Measurements from ENCODE around the gene GGT5. TPM values are rescaled to one million over a fixed set of nuclear protein-coding genes. Genes with fewer than 3 reads are reported as not detected.

Gene GGT5
- total RNA-seq, 1 donor from 2014 or later: 2.1 TPM

GRCh38 chr22:24179478-24180210 lies 65.2 kb downstream of the GGT5 start:
- H3K4me3 ChIP-seq (ENCODE audit: low read length in 3 of 3): no peak overlapping the region
- H3K27ac ChIP-seq (ENCODE audit: low read depth, low read length): no peak overlapping the region
- H3K9me3 ChIP-seq (ENCODE audit: control insufficient read depth in 3 of 3, low read length in 3 of 3): no peaks in the 10 kb centered on the region
- no peak overlapping the region for H3K9ac ChIP-seq (ENCODE audit: low read depth in 1 of 3, low read length in 3 of 3)
- H3K36me3 ChIP-seq (ENCODE audit: control insufficient read depth in 3 of 3, insufficient read depth in 3 of 3, low read length in 3 of 3): peaks cover 0 to 5% (median 3%) of the 10 kb centered on the region in 3 donors
- peaks cover 5 to 19% (median 16%) of the 10 kb centered on the region in 3 donors for H3K4me1 ChIP-seq (ENCODE audit: control insufficient read depth in 3 of 3, insufficient read depth in 3 of 3, low read length in 3 of 3)
- no peaks in the 10 kb centered on the region for H3K27me3 ChIP-seq (ENCODE audit: control insufficient read depth in 3 of 3, insufficient read depth in 3 of 3, low read length in 3 of 3)

- Histone ChIP-seq H3K27ac (ENCODE audit: low read depth, low read length) (no peak overlapping the region), H3K9me3 (ENCODE audit: control insufficient read depth in 3 of 3, low read length in 3 of 3) (no peaks in the 10 kb centered on the region), H3K36me3 (ENCODE audit: control insufficient read depth in 3 of 3, insufficient read depth in 3 of 3, low read length in 3 of 3) (peaks cover 3 to 6% (median 5%) of the 10 kb centered on the region in 3 donors), H3K9ac (ENCODE audit: low read depth in 1 of 3, low read length in 3 of 3) (no peak overlapping the region), H3K4me3 (ENCODE audit: low read length in 3 of 3) (no peak overlapping the region), H3K4me1 (ENCODE audit: control insufficient read depth in 3 of 3, insufficient read depth in 3 of 3, low read length in 3 of 3) (peaks cover 5 to 21% (median 21%) of the 10 kb centered on the region in 3 donors), H3K27me3 (ENCODE audit: control insufficient read depth in 3 of 3, insufficient read depth in 3 of 3, low read length in 3 of 3) (no peaks in the 10 kb centered on the region)
These were observed 66.1 kb downstream of the GGT5 start for GRCh38 chr22:24178502-24179440.

- Histone ChIP-seq H3K9me3 (ENCODE audit: control insufficient read depth in 3 of 3, low read length in 3 of 3) (no peaks in the 10 kb centered on the region), H3K27ac (ENCODE audit: low read depth, low read length) (no peak overlapping the region), H3K27me3 (ENCODE audit: control insufficient read depth in 3 of 3, insufficient read depth in 3 of 3, low read length in 3 of 3) (no peaks in the 10 kb centered on the region), H3K4me1 (ENCODE audit: control insufficient read depth in 3 of 3, insufficient read depth in 3 of 3, low read length in 3 of 3) (peaks cover 5 to 21% (median 21%) of the 10 kb centered on the region in 3 donors), H3K9ac (ENCODE audit: low read depth in 1 of 3, low read length in 3 of 3) (no peak overlapping the region), H3K4me3 (ENCODE audit: low read length in 3 of 3) (no peak overlapping the region), H3K36me3 (ENCODE audit: control insufficient read depth in 3 of 3, insufficient read depth in 3 of 3, low read length in 3 of 3) (peaks cover 7 to 8% (median 7%) of the 10 kb centered on the region in 3 donors)
These were observed 66.9 kb downstream of the GGT5 start for GRCh38 chr22:24178021-24178431.

- peaks cover 12 to 14% (median 13%) of the 10 kb centered on the region in 3 donors for H3K36me3 ChIP-seq (ENCODE audit: control insufficient read depth in 3 of 3, insufficient read depth in 3 of 3, low read length in 3 of 3)
These were observed 67.4 kb downstream of the GGT5 start for GRCh38 chr22:24177456-24177855.

GRCh38 chr22:24177045-24177444 lies 67.8 kb downstream of the GGT5 start:
- Histone ChIP-seq H3K9ac (ENCODE audit: low read depth in 1 of 3, low read length in 3 of 3) (no peak overlapping the region), H3K27me3 (ENCODE audit: control insufficient read depth in 3 of 3, insufficient read depth in 3 of 3, low read length in 3 of 3) (no peaks in the 10 kb centered on the region), H3K9me3 (ENCODE audit: control insufficient read depth in 3 of 3, low read length in 3 of 3) (no peaks in the 10 kb centered on the region), H3K36me3 (ENCODE audit: control insufficient read depth in 3 of 3, insufficient read depth in 3 of 3, low read length in 3 of 3) (peaks cover 16 to 18% (median 17%) of the 10 kb centered on the region in 3 donors), H3K4me1 (ENCODE audit: control insufficient read depth in 3 of 3, insufficient read depth in 3 of 3, low read length in 3 of 3) (peaks cover 5 to 16% (median 16%) of the 10 kb centered on the region in 3 donors), H3K4me3 (ENCODE audit: low read length in 3 of 3) (no peak overlapping the region), H3K27ac (ENCODE audit: low read depth, low read length) (no peak overlapping the region)

More at GRCh38 chr22:24177456-24177855, 67.4 kb downstream of the GGT5 start:
- no peaks in the 10 kb centered on the region for H3K27me3 ChIP-seq (ENCODE audit: control insufficient read depth in 3 of 3, insufficient read depth in 3 of 3, low read length in 3 of 3)
- no peaks in the 10 kb centered on the region for H3K9me3 ChIP-seq (ENCODE audit: control insufficient read depth in 3 of 3, low read length in 3 of 3)
- no peak overlapping the region for H3K9ac ChIP-seq (ENCODE audit: low read depth in 1 of 3, low read length in 3 of 3)
- H3K4me1 ChIP-seq (ENCODE audit: control insufficient read depth in 3 of 3, insufficient read depth in 3 of 3, low read length in 3 of 3): peaks cover 5 to 21% (median 20%) of the 10 kb centered on the region in 3 donors
- no peak overlapping the region for H3K27ac ChIP-seq (ENCODE audit: low read depth, low read length)
- H3K4me3 ChIP-seq (ENCODE audit: low read length in 3 of 3): no peak overlapping the region

- Histone ChIP-seq H3K4me1 (ENCODE audit: control insufficient read depth in 3 of 3, insufficient read depth in 3 of 3, low read length in 3 of 3) (peaks cover 5 to 15% (median 14%) of the 10 kb centered on the region in 3 donors), H3K9me3 (ENCODE audit: control insufficient read depth in 3 of 3, low read length in 3 of 3) (no peaks in the 10 kb centered on the region), H3K9ac (ENCODE audit: low read depth in 1 of 3, low read length in 3 of 3) (peak overlapping the region in 1 of 3 donors; percentile 25), H3K4me3 (ENCODE audit: low read length in 3 of 3) (no peak overlapping the region), H3K27ac (ENCODE audit: low read depth, low read length) (no peak overlapping the region), H3K36me3 (ENCODE audit: control insufficient read depth in 3 of 3, insufficient read depth in 3 of 3, low read length in 3 of 3) (peaks cover 21 to 22% (median 21%) of the 10 kb centered on the region in 3 donors), H3K27me3 (ENCODE audit: control insufficient read depth in 3 of 3, insufficient read depth in 3 of 3, low read length in 3 of 3) (no peaks in the 10 kb centered on the region)
These were observed 68.3 kb downstream of the GGT5 start for GRCh38 chr22:24176630-24177029.

- H3K4me1 ChIP-seq (ENCODE audit: control insufficient read depth in 3 of 3, insufficient read depth in 3 of 3, low read length in 3 of 3): peaks cover 5 to 14% (median 12%) of the 10 kb centered on the region in 3 donors
These were observed 68.8 kb downstream of the GGT5 start for GRCh38 chr22:24176040-24176439.

GRCh38 chr22:24175160-24175808 lies 69.6 kb downstream of the GGT5 start:
- Histone ChIP-seq H3K4me1 (ENCODE audit: control insufficient read depth in 3 of 3, insufficient read depth in 3 of 3, low read length in 3 of 3) (peaks cover 5 to 14% (median 12%) of the 10 kb centered on the region in 3 donors), H3K27ac (ENCODE audit: low read depth, low read length) (peak overlapping the region; percentile 56)

More at GRCh38 chr22:24176040-24176439, 68.8 kb downstream of the GGT5 start:
- Histone ChIP-seq H3K27me3 (ENCODE audit: control insufficient read depth in 3 of 3, insufficient read depth in 3 of 3, low read length in 3 of 3) (no peaks in the 10 kb centered on the region), H3K9ac (ENCODE audit: low read depth in 1 of 3, low read length in 3 of 3) (peak overlapping the region in 1 of 3 donors; percentile 25), H3K4me3 (ENCODE audit: low read length in 3 of 3) (no peak overlapping the region), H3K9me3 (ENCODE audit: control insufficient read depth in 3 of 3, low read length in 3 of 3) (no peaks in the 10 kb centered on the region), H3K36me3 (ENCODE audit: control insufficient read depth in 3 of 3, insufficient read depth in 3 of 3, low read length in 3 of 3) (peaks cover 26 to 28% (median 26%) of the 10 kb centered on the region in 3 donors), H3K27ac (ENCODE audit: low read depth, low read length) (peak overlapping the region; percentile 56)

GRCh38 chr22:24171822-24172221 lies 73.1 kb downstream of the GGT5 start:
- H3K27ac ChIP-seq (ENCODE audit: low read depth, low read length): no peak overlapping the region
- H3K36me3 ChIP-seq (ENCODE audit: control insufficient read depth in 3 of 3, insufficient read depth in 3 of 3, low read length in 3 of 3): peaks cover 43 to 48% (median 45%) of the 10 kb centered on the region in 3 donors
- H3K9me3 ChIP-seq (ENCODE audit: control insufficient read depth in 3 of 3, low read length in 3 of 3): no peaks in the 10 kb centered on the region
- H3K4me3 ChIP-seq (ENCODE audit: low read length in 3 of 3): no peak overlapping the region
- H3K4me1 ChIP-seq (ENCODE audit: control insufficient read depth in 3 of 3, insufficient read depth in 3 of 3, low read length in 3 of 3): peaks cover 2 to 12% (median 10%) of the 10 kb centered on the region in 3 donors
- no peaks in the 10 kb centered on the region for H3K27me3 ChIP-seq (ENCODE audit: control insufficient read depth in 3 of 3, insufficient read depth in 3 of 3, low read length in 3 of 3)
- H3K9ac ChIP-seq (ENCODE audit: low read depth in 1 of 3, low read length in 3 of 3): peak overlapping the region in 1 of 3 donors; percentile 25

More at GRCh38 chr22:24175160-24175808, 69.6 kb downstream of the GGT5 start:
- Histone ChIP-seq H3K36me3 (ENCODE audit: control insufficient read depth in 3 of 3, insufficient read depth in 3 of 3, low read length in 3 of 3) (peaks cover 29% of the 10 kb centered on the region in 3 donors), H3K4me3 (ENCODE audit: low read length in 3 of 3) (no peak overlapping the region), H3K9me3 (ENCODE audit: control insufficient read depth in 3 of 3, low read length in 3 of 3) (no peaks in the 10 kb centered on the region), H3K27me3 (ENCODE audit: control insufficient read depth in 3 of 3, insufficient read depth in 3 of 3, low read length in 3 of 3) (no peaks in the 10 kb centered on the region), H3K9ac (ENCODE audit: low read depth in 1 of 3, low read length in 3 of 3) (peak overlapping the region; percentile 38 to 58 (median 50))
